GM19397 (cell line): Measurements from ENCODE around the gene ADAMTS6.
"Not testable (repeated sequence)": the region's sequence is repeated elsewhere in the genome, so short reads cannot be mapped to it uniquely, and the experiment has no call there.

ENCODE experiments used
- ATAC-seq: cut with Tn5 transposase; IDR thresholded peaks from one replicate; pipeline ENCODE4 v1.9.1; 2021; ENCODE audit warnings: mild to moderate bottlenecking, moderate library complexity; ENCODE audit not compliant: unreplicated experiment

The ADAMTS6 gene

GRCh38 chr5:65382582-65382981 is 99.1 kb downstream of the ADAMTS6 start:
- ATAC-seq = no peak

GRCh38 chr5:65370505-65370904 is 111.2 kb downstream of the ADAMTS6 start:
- ATAC-seq = not testable (repeated sequence)

GRCh38 chr5:65366655-65367054 is 115.1 kb downstream of the ADAMTS6 start:
- ATAC-seq = no peak

- ATAC-seq = no peak
Observed at GRCh38 chr5:65364907-65365306, 116.8 kb downstream of the ADAMTS6 start.

- no peak for ATAC-seq
Observed at GRCh38 chr5:65363499-65363898, 118.2 kb downstream of the ADAMTS6 start.

GRCh38 chr5:65359981-65360380 is 121.7 kb downstream of the ADAMTS6 start:
- no peak for ATAC-seq

GRCh38 chr5:65359569-65359968 is 122.2 kb downstream of the ADAMTS6 start:
- no peak for ATAC-seq

- ATAC-seq = no peak
Observed at GRCh38 chr5:65356274-65356673, 125.4 kb downstream of the ADAMTS6 start.

- no peak for ATAC-seq
Observed at GRCh38 chr5:65355301-65355700, 126.4 kb downstream of the ADAMTS6 start.

GRCh38 chr5:65341835-65342234 is 139.9 kb downstream of the ADAMTS6 start:
- ATAC-seq = no peak

GRCh38 chr5:65338606-65339151 is 143.0 kb downstream of the ADAMTS6 start:
- ATAC-seq = no peak

GRCh38 chr5:65334077-65334476 is 147.6 kb downstream of the ADAMTS6 start:
- ATAC-seq = no peak

- ATAC-seq = no peak
Observed at GRCh38 chr5:65332591-65332990, 149.1 kb downstream of the ADAMTS6 start.

- ATAC-seq = no peak
Observed at GRCh38 chr5:65329266-65329665, 152.5 kb downstream of the ADAMTS6 start.

GRCh38 chr5:65327582-65327981 is 154.1 kb downstream of the ADAMTS6 start:
- ATAC-seq = no peak

GRCh38 chr5:65326922-65327321 is 154.8 kb downstream of the ADAMTS6 start:
- no peak for ATAC-seq

- no peak for ATAC-seq
Observed at GRCh38 chr5:65324226-65324625, 157.5 kb downstream of the ADAMTS6 start.

GRCh38 chr5:65320704-65321103 is 161.0 kb downstream of the ADAMTS6 start:
- ATAC-seq = not testable (repeated sequence)

- no peak for ATAC-seq
Observed at GRCh38 chr5:65320250-65320649, 161.5 kb downstream of the ADAMTS6 start.

- no peak for ATAC-seq
Observed at GRCh38 chr5:65307931-65308330, 173.8 kb downstream of the ADAMTS6 start.

GRCh38 chr5:65307088-65307487 is 174.6 kb downstream of the ADAMTS6 start:
- no peak for ATAC-seq

- no peak for ATAC-seq
Observed at GRCh38 chr5:65305913-65306312, 175.8 kb downstream of the ADAMTS6 start.

GRCh38 chr5:65299861-65300260 is 181.9 kb downstream of the ADAMTS6 start:
- ATAC-seq = no peak
